Thyroid gland (tissue), 4 donors: Measurements from ENCODE around the gene PRR5.

Experiments used
- CTCF ChIP-seq, 6 experiments: fragments of 200-600 bp in 3 of 6; fragments of 450-650 bp in 3 of 6; sonication (generic) in 3 of 6; IDR thresholded peaks; one replicate each; pipeline ENCODE4 v1.5.1; 2016 to 2019; ENCODE audit warnings: antibody characterized with exemption in 6 of 6, mild to moderate bottlenecking in 2 of 6, inconsistent platforms in 1 of 6, moderate library complexity in 1 of 6
- POLR2A ChIP-seq, 2 donors: fragments of 450-650 bp; IDR thresholded peaks; one replicate each; pipeline ENCODE4 v1.6.1; 2017; ENCODE audit warnings: antibody characterized with exemption in 2 of 2, mild to moderate bottlenecking in 2 of 2, moderate library complexity in 1 of 2

- no peak for TF ChIP-seq POLR2A (IDR thresholded peaks at IDR 0.05)
- TF ChIP-seq CTCF (IDR thresholded peaks at IDR 0.05) = peak; percentile 77 to 93 (median 88)
Measured at GRCh38 chr22:44684506-44685383, 17.3 kb upstream of the PRR5 start.
